KMS-11 (cell line): ENCODE measurements around the gene SUCLG1.

Experiments used
- H2AFZ ChIP-seq: fragments of 200-600 bp; sonication (generic); 2 replicates; pipeline ENCODE4 v1.6.1; 2016; ENCODE audit warnings: antibody characterized with exemption, mixed run types, low read depth
- H3K27ac ChIP-seq: fragments of 200-600 bp; sonication (generic); 2 replicates; pipeline ENCODE4 v1.6.1; 2016; ENCODE audit warnings: mild to moderate bottlenecking, mixed run types
- H3K27me3 ChIP-seq: fragments of 200-600 bp; sonication (generic); 2 replicates; pipeline ENCODE4 v1.6.1; 2017; ENCODE audit warnings: mild to moderate bottlenecking, low read depth, mixed run types, moderate library complexity; ENCODE audit not compliant: insufficient read depth
- H3K36me3 ChIP-seq: fragments of 200-600 bp; sonication (generic); 2 replicates; pipeline ENCODE4 v1.6.1; 2017; ENCODE audit warnings: mild to moderate bottlenecking, mixed run types; ENCODE audit not compliant: insufficient read depth
- H3K4me1 ChIP-seq: fragments of 200-600 bp; sonication (generic); 2 replicates; pipeline ENCODE4 v1.6.1; 2016; ENCODE audit warnings: mild to moderate bottlenecking, low read depth, mixed run types; ENCODE audit not compliant: poor library complexity, severe bottlenecking
- H3K4me2 ChIP-seq: fragments of 200-600 bp; sonication (generic); 2 replicates; pipeline ENCODE4 v1.7.0; 2016; ENCODE audit warnings: mild to moderate bottlenecking, mixed run types
- H3K4me3 ChIP-seq: fragments of 200-600 bp; sonication (generic); IDR thresholded peaks from 2 replicates; pipeline ENCODE4 v1.6.1; 2017; ENCODE audit warnings: low read depth, low read length, mixed read lengths; ENCODE audit not compliant: insufficient read depth
- H3K79me2 ChIP-seq: fragments of 200-600 bp; sonication (generic); 2 replicates; pipeline ENCODE4 v1.6.1; 2016; ENCODE audit warnings: low read depth, mixed run types; ENCODE audit not compliant: insufficient read depth
- H3K9ac ChIP-seq: fragments of 200-600 bp; sonication (generic); 2 replicates; pipeline ENCODE4 v1.6.1; 2016; ENCODE audit warnings: mild to moderate bottlenecking, mixed run types
- H4K20me1 ChIP-seq: fragments of 200-600 bp; sonication (generic); 2 replicates; pipeline ENCODE4 v1.6.1; 2016; ENCODE audit warnings: mild to moderate bottlenecking, mixed run types; ENCODE audit not compliant: insufficient read depth
- TF ChIP-seq, protein P1 (sequence below): fragments of 200-600 bp; sonication (generic); conservative IDR thresholded peaks from 2 replicates; pipeline ENCODE4 v1.6.1; 2017; ENCODE audit warnings: low read depth, mild to moderate bottlenecking, antibody characterized with exemption, low read length, moderate library complexity, mixed read lengths

SUCLG1 gene

DNA sequence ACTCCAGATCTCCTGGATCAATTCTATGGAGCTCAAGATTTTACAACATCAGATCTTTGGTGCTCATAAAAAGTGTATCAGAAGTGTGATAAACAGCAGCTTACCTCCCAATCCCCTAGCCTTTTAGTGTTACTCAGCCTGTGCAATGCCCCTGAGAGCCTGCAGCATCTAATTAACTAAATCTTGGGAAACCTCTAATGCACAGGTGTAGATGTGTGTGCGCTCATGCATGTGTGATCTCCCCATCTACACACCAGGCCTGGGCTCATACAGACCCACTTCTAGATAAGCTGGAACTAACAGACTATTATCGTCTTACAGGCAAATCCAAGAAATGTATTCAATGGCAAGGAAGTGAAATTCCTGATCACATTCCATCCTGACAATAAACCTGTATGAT lies 7.5 kb downstream of the SUCLG1 start:
- TF ChIP-seq, protein P1, sequence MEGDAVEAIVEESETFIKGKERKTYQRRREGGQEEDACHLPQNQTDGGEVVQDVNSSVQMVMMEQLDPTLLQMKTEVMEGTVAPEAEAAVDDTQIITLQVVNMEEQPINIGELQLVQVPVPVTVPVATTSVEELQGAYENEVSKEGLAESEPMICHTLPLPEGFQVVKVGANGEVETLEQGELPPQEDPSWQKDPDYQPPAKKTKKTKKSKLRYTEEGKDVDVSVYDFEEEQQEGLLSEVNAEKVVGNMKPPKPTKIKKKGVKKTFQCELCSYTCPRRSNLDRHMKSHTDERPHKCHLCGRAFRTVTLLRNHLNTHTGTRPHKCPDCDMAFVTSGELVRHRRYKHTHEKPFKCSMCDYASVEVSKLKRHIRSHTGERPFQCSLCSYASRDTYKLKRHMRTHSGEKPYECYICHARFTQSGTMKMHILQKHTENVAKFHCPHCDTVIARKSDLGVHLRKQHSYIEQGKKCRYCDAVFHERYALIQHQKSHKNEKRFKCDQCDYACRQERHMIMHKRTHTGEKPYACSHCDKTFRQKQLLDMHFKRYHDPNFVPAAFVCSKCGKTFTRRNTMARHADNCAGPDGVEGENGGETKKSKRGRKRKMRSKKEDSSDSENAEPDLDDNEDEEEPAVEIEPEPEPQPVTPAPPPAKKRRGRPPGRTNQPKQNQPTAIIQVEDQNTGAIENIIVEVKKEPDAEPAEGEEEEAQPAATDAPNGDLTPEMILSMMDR: no peak
- no peaks in the 10 kb centered on the region for H3K27me3 ChIP-seq
- H3K4me3 ChIP-seq: no peak overlapping the region
- H2AFZ ChIP-seq: no peak overlapping the region
- H3K79me2 ChIP-seq: peaks cover 71% of the 10 kb centered on the region; the same call in 1 of the 2 replicates
- H3K4me2 ChIP-seq: no peak overlapping the region
- H3K9ac ChIP-seq: no peak overlapping the region
- H4K20me1 ChIP-seq: peaks cover 9% of the 10 kb centered on the region; the same call in 1 of the 2 replicates
- H3K27ac ChIP-seq: no peak overlapping the region
- peaks cover 21% of the 10 kb centered on the region for H3K4me1 ChIP-seq
- H3K36me3 ChIP-seq: no peaks in the 10 kb centered on the region

DNA sequence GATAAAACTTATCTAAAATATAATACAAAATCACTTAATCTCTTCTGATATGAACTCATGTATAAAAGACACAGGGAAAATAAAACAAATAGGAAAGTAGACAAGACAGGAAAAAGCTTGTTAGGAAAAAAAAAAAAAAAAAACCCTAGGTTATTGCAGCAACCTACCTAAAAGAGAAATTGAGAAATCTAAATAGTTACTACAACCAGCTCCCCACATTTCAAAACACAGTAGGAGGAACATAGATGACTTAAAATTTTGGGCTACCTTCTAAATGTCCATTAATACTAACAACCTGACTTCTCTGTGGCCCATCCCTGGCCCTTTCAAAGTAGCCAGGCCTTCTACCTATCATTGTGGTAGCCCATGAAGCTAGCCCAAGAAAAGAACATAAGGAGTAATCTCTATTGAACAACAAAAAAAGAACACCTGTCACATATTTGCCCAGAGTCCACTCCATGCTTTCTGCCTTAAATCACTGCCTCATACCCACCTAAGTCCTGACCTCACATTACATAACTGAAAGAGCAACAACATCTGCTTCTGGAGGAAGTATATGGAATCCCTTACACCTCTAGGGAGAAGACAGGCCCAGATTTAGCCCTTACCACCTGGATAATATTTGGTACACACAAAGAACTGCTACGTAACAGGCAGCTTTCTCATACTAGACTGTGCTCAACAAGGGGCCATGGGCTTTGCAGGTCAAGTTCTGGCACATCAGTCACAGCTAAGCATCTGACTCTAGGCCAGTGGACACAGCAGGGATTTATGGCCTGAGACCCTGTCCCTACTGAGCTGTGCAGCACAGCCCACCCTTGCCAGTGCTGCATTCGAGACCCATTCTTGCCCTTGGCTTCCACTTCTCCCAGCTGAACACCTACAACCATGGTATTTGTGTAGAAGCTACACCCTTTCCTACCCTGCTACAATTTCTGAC lies 8.5 kb downstream of the SUCLG1 start:
- Histone ChIP-seq H3K27ac (no peak overlapping the region), H3K79me2 (peaks cover 62% of the 10 kb centered on the region; the same call in 1 of the 2 replicates), H3K4me2 (no peak overlapping the region), H3K27me3 (no peaks in the 10 kb centered on the region), H3K4me3 (no peak overlapping the region), H4K20me1 (peaks cover 9% of the 10 kb centered on the region; the same call in 1 of the 2 replicates), H2AFZ (no peak overlapping the region), H3K36me3 (no peaks in the 10 kb centered on the region), H3K4me1 (peaks cover 13% of the 10 kb centered on the region), H3K9ac (no peak overlapping the region)
- TF ChIP-seq, protein P1: no peak

DNA sequence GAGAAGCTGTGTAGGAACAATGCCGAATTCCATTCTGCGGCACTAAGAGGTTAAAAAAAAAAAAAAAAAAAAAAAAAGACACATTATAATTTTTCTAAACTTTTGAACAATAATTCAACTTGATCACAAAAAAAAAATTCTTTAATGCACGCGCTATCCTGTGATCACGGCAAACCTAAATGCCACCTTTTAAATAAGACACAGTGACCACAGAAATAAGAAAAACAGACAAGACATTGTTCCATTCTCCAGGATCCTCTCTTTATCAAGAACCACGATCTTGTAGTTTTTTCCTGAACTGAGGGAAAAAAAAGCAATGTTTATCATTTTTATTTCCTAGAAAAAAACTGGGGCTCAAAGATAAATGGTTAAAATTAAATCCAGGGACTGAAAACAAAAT lies 9.4 kb downstream of the SUCLG1 start:
- H3K36me3 ChIP-seq: 0 out of 2 replicates have a peak, but pooled peaks cover 5% of the 10 kb centered on the region
- H3K79me2 ChIP-seq: peaks cover 55% of the 10 kb centered on the region; the same call in 1 of the 2 replicates
- no peak overlapping the region for H3K27ac ChIP-seq
- peaks cover 9% of the 10 kb centered on the region; the same call in 1 of the 2 replicates for H4K20me1 ChIP-seq
- H3K4me3 ChIP-seq: no peak overlapping the region
- TF ChIP-seq, protein P1: no peak
- H3K9ac ChIP-seq: no peak overlapping the region
- no peaks in the 10 kb centered on the region for H3K27me3 ChIP-seq
- H3K4me1 ChIP-seq: peaks cover 8% of the 10 kb centered on the region
- no peak overlapping the region for H2AFZ ChIP-seq
- H3K4me2 ChIP-seq: no peak overlapping the region

DNA sequence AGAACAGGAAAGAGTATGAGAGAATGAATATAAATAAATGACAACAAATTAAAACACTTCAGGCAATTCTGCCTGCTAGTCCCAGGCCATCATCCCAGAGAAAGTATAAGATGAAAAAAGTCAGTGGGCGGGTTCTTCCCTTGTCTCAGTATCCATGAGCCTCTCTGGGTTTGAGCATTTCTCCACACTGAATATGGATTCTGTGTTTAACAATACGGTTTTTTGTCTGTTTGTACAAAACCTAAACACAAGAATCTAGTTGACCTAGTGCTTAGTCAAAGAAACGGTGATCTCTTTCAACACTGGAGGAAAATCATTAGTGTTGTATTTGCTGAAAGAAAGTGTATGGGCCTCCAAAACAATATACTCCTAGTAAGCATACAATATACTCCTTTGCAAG lies 10.0 kb downstream of the SUCLG1 start:
- Histone ChIP-seq H4K20me1 (peaks cover 9% of the 10 kb centered on the region; the same call in 1 of the 2 replicates), H3K4me2 (no peak overlapping the region), H3K9ac (no peak overlapping the region), H3K27me3 (no peaks in the 10 kb centered on the region), H3K4me1 (peaks cover 3% of the 10 kb centered on the region), H3K79me2 (peaks cover 48% of the 10 kb centered on the region; the same call in 1 of the 2 replicates), H3K36me3 (0 out of 2 replicates have a peak, but pooled peaks cover 5% of the 10 kb centered on the region), H3K4me3 (no peak overlapping the region), H3K27ac (no peak overlapping the region), H2AFZ (no peak overlapping the region)
- TF ChIP-seq, protein P1: no peak
